H1 (cell line): ENCODE results near the gene EBF3. TPM values are rescaled to one million over a fixed set of nuclear protein-coding genes. Genes with fewer than 3 reads are reported as not detected.

Experiments used
- ASH2L ChIP-seq: fragments of 200-600, 300-600 bp; sonication (generic); IDR thresholded peaks from one replicate; pipeline ENCODE4 v1.7.1; 2017; ENCODE audit warnings: low read length
- BACH1 ChIP-seq: IDR thresholded peaks from 2 replicates; pipeline ENCODE4 v1.6.1; 2012; ENCODE audit warnings: low read length, improper control_type of control experiment
- BRCA1 ChIP-seq: IDR thresholded peaks from 2 replicates; pipeline ENCODE4 v1.6.1; 2012; ENCODE audit warnings: low read depth, low read length, improper control_type of control experiment
- CBX5 ChIP-seq: fragments of 300-800, 300-1000 bp; sonication (generic); IDR thresholded peaks from 2 replicates; pipeline ENCODE4 v1.7.1; 2016; ENCODE audit warnings: antibody characterized with exemption, low read length, low read depth
- CEBPB ChIP-seq: IDR thresholded peaks from 2 replicates; pipeline ENCODE4 v1.6.1; 2012; ENCODE audit warnings: low read depth, low read length
- CHD7 ChIP-seq: fragments of 300-600 bp; sonication (generic); IDR thresholded peaks from 2 replicates; pipeline ENCODE4 v1.7.1; 2012; ENCODE audit warnings: low read length, moderate library complexity, mild to moderate bottlenecking, inconsistent platforms; ENCODE audit not compliant: insufficient replicate concordance
- EP300 ChIP-seq, 2 experiments: IDR thresholded peaks; 1 replicate in 1 of 2; 2 replicates in 1 of 2; pipeline ENCODE4 v1.6.1; 2011 to 2012; ENCODE audit warnings: low read depth in 2 of 2, low read length in 2 of 2, mild to moderate bottlenecking in 2 of 2, borderline replicate concordance in 1 of 2, inconsistent platforms in 1 of 2, moderate library complexity in 1 of 2
- FOSL1 ChIP-seq: IDR thresholded peaks from 2 replicates; pipeline ENCODE4 v1.6.1; 2011; ENCODE audit warnings: mild to moderate bottlenecking, low read depth, low read length, moderate library complexity; ENCODE audit not compliant: insufficient read depth
- JUND ChIP-seq: IDR thresholded peaks from 2 replicates; pipeline ENCODE4 v1.6.1; 2011; ENCODE audit warnings: mild to moderate bottlenecking, improper control_type of control experiment, low read length
- MAX ChIP-seq: IDR thresholded peaks from 2 replicates; pipeline ENCODE4 v1.6.1; 2012; ENCODE audit warnings: inconsistent platforms
- RXRA ChIP-seq: IDR thresholded peaks from 2 replicates; pipeline ENCODE4 v1.6.1; 2011; ENCODE audit warnings: low read depth, mild to moderate bottlenecking, low read length, moderate library complexity; ENCODE audit not compliant: insufficient read depth
- TAF1 ChIP-seq: IDR thresholded peaks from 2 replicates; pipeline ENCODE4 v1.6.1; 2011; ENCODE audit warnings: mild to moderate bottlenecking, low read depth, low read length
- TEAD4 ChIP-seq: IDR thresholded peaks from 2 replicates; pipeline ENCODE4 v1.6.1; 2012; ENCODE audit warnings: low read depth, low read length, inconsistent platforms, mixed read lengths
- polyA plus RNA-seq, 7 experiments: library from polyadenylated mRNA; depleted of rRNA in 3 of 7; stranded (reverse) in 5 of 7; unstranded in 2 of 7; fragments of >200 nt in 5 of 7; fragments of 200-250 nt in 2 of 7; gene quantifications; 1 replicate in 5 of 7; 2 replicates in 1 of 7; 4 replicates in 1 of 7; pipeline versions ENCODE4 v1.2.1 to v1.2.3, GENCODE V29; 2011 to 2013; ENCODE audit warnings: missing spikeins in 2 of 7, mixed read lengths in 2 of 7
- total RNA-seq: library from RNA; stranded (reverse); fragmentation: NEBNext Ultra II Directional; extraction: Animal tissue kit (Norgen Biotek cat#: 25700); gene quantifications from 2 replicates; pipeline ENCODE4 v1.2.1, GENCODE V29; 2021

The EBF3 gene
- total and polyA plus RNA-seq, 2 of the 8 experiments (the other 6 are each of a cell fraction or from before 2014, with no cell fraction given): 0.08 to 0.26 TPM

GRCh38 chr10:130012129-130012528 lies 48.1 kb upstream of the EBF3 start (continued):
- TF ChIP-seq CHD7 (no peak), FOSL1 (no peak), EP300 (IDR thresholded peaks at IDR 0.05; ENCODE audit: borderline replicate concordance in 1 of 2, low read depth in 2 of 2, low read length in 2 of 2) (no peak), BACH1 (no peak), JUND (no peak), ASH2L (no peak), BRCA1 (no peak), TAF1 (no peak), MAX (no peak), RXRA (no peak), TEAD4 (no peak), CBX5 (no peak), CEBPB (no peak)
